ENCODE results near the gene TAF11L4. TPM values are rescaled to one million over a fixed set of nuclear protein-coding genes. Genes with fewer than 3 reads are reported as not detected.
"Not testable (repeated sequence)": the region's sequence is repeated elsewhere in the genome, so short reads cannot be mapped to it uniquely, and the experiment has no call there.

Gene TAF11L4
- total RNA-seq, 1 donor from 2014 or later, result not detected

- intact Hi-C loops (cut with micrococcal nuclease); H3K4me1 ChIP-seq; H3K9me3 ChIP-seq (replicated peaks); H3K27ac ChIP-seq (replicated peaks); H3K4me3 ChIP-seq; H3K36me3 ChIP-seq; H3K27me3 ChIP-seq (ENCODE audit: low read depth); DNase-seq: not testable (repeated sequence)
Measured at GRCh38 chr5:17526504-17526903, 4.9 kb downstream of the TAF11L4 start.

- H3K36me3 ChIP-seq; H3K9me3 ChIP-seq (replicated peaks); intact Hi-C loops (cut with micrococcal nuclease); DNase-seq; H3K4me1 ChIP-seq; H3K27ac ChIP-seq (replicated peaks); H3K27me3 ChIP-seq (ENCODE audit: low read depth); H3K4me3 ChIP-seq: not testable (repeated sequence)
Measured at GRCh38 chr5:17528369-17528768, 6.8 kb downstream of the TAF11L4 start, which contains the start of gene TAF11L6. TSS of gene TAF11L6 (plus strand) at chr5:17528669.

Other genes with a start within 250 kb of the TAF11L4 start
- not detected for gene TAF11L2, start 23.6 kb upstream of the TAF11L4 start, total RNA-seq
- not detected for gene TAF11L3, start 3.4 kb upstream of the TAF11L4 start, total RNA-seq
- not detected for gene TAF11L5, start 3.4 kb downstream of the TAF11L4 start, total RNA-seq
- not detected for gene TAF11L6, start 6.9 kb downstream of the TAF11L4 start, total RNA-seq
- gene TAF11L7, start 64.0 kb downstream of the TAF11L4 start, total RNA-seq, result not detected
- not detected for gene TAF11L8, start 69.2 kb downstream of the TAF11L4 start, total RNA-seq
- not detected for gene TAF11L9, start 72.6 kb downstream of the TAF11L4 start, total RNA-seq
- not detected for gene TAF11L10, start 76.0 kb downstream of the TAF11L4 start, total RNA-seq
- gene TAF11L11, start 82.4 kb downstream of the TAF11L4 start, total RNA-seq, result not detected
- not detected for gene TAF11L12, start 88.6 kb downstream of the TAF11L4 start, total RNA-seq
- not detected for gene TAF11L13, start 110.3 kb downstream of the TAF11L4 start, total RNA-seq
- not detected for gene TAF11L14, start 112.7 kb downstream of the TAF11L4 start, total RNA-seq